22Rv1 (cell line): ENCODE measurements around the gene CSTF1.

Source experiments
- ZFX ChIP-seq: fragments of 450-650 bp; IDR thresholded peaks from 2 replicates; pipeline ENCODE4 v1.6.1; 2017; ENCODE audit warnings: antibody characterized with exemption, borderline replicate concordance
- TF ChIP-seq, protein P1 (sequence below): fragments of 450-650 bp; IDR thresholded peaks from 2 replicates; pipeline ENCODE4 v1.5.1; 2017; ENCODE audit warnings: mild to moderate bottlenecking

DNA sequence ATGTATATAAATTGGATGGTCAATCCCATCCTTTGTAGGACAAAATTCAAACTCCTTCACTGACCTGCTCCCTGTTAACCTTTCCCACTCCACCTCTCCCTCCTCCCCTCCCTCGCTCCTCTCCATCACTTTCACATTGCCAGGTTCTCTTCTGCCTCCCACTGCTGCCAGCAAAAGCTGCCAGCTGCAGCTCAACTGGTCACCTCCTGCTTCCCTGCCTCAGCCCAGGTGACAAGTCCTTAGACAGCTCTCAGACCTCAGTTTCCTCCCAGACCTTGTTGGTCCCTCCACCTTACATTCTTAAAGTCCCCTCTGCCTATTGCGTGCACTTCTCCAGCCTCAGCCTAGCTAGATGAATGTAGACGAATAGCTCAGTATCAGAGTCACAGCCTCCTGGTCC, 52.7 kb downstream of the CSTF1 start:
- TF ChIP-seq, protein P1, sequence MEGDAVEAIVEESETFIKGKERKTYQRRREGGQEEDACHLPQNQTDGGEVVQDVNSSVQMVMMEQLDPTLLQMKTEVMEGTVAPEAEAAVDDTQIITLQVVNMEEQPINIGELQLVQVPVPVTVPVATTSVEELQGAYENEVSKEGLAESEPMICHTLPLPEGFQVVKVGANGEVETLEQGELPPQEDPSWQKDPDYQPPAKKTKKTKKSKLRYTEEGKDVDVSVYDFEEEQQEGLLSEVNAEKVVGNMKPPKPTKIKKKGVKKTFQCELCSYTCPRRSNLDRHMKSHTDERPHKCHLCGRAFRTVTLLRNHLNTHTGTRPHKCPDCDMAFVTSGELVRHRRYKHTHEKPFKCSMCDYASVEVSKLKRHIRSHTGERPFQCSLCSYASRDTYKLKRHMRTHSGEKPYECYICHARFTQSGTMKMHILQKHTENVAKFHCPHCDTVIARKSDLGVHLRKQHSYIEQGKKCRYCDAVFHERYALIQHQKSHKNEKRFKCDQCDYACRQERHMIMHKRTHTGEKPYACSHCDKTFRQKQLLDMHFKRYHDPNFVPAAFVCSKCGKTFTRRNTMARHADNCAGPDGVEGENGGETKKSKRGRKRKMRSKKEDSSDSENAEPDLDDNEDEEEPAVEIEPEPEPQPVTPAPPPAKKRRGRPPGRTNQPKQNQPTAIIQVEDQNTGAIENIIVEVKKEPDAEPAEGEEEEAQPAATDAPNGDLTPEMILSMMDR = no peak
- TF ChIP-seq ZFX = no peak
